Activated naive CD4-positive, alpha-beta T cell treated with anti-CD3 and anti-CD28 coated beads, Interleukin-2, amount 10 ng/mL, durations not matched to agents 7 days and 5 days (primary cell): ENCODE data around the gene COQ10A.
"Not testable (repeated sequence)": the region's sequence is repeated elsewhere in the genome, so short reads cannot be mapped to it uniquely, and the experiment has no call there.

Source experiments
- CTCF ChIA-PET: fragments of 350-600 bp; sonication (Branson Sonifier 250); formaldehyde crosslinking; loops from one replicate; lab custom pipeline; 2021; ENCODE audit warnings: antibody characterized with exemption; lab: Charles Lee
- DNase-seq: peaks from one replicate; pipeline ENCODE4 v3.0.0-alpha.2; 2020
- H3K27ac Mint-ChIP-seq: one replicate; pipeline ENCODE4 v1.8.0; 2021; ENCODE audit warnings: mild to moderate bottlenecking, moderate library complexity, mixed read lengths
- H3K27me3 Mint-ChIP-seq: one replicate; pipeline ENCODE4 v1.8.0; 2021; ENCODE audit warnings: mild to moderate bottlenecking, mixed read lengths
- H3K36me3 Mint-ChIP-seq: one replicate; pipeline ENCODE4 v1.8.0; 2021; ENCODE audit warnings: mixed read lengths
- H3K4me1 Mint-ChIP-seq: one replicate; pipeline ENCODE4 v1.8.0; 2021; ENCODE audit warnings: mixed read lengths
- H3K4me3 Mint-ChIP-seq: one replicate; pipeline ENCODE4 v1.8.0; 2021; ENCODE audit warnings: mild to moderate bottlenecking, moderate library complexity, mixed read lengths
- H3K9me3 Mint-ChIP-seq: one replicate; pipeline ENCODE4 v1.8.0; 2021; ENCODE audit warnings: mixed read lengths

Gene COQ10A

DNA sequence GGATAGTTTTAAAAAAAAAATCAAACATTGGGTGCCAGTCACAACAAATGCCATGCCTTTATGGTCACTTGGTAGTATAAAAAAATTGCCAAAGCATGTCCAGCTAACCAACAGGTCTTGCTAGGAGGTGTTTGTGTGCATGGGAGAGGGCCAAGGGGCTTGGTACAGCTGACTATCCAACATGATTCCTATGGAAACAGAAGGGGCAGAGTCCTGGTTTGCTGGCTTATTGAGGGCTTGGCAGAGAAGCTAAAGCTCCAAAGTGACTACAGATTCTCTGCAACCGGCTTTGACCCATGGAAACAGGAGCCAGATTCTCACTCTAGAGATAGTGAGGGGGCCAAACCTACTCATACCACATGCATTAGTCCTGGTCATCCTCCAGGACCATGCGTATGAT is 5.7 kb downstream of the COQ10A start:
- H3K9me3 Mint-ChIP-seq, H3K4me3 Mint-ChIP-seq, H3K4me1 Mint-ChIP-seq, DNase-seq, H3K27me3 Mint-ChIP-seq, H3K27ac Mint-ChIP-seq: not testable (repeated sequence)
- CTCF ChIA-PET, result interaction anchor here (0.7 kb wide), 1 partner anchor 190 kb away, joined by 4 read pairs; no protein-coding TSS in a partner anchor
- peaks cover 40% of the 10 kb centered on the region for H3K36me3 Mint-ChIP-seq

DNA sequence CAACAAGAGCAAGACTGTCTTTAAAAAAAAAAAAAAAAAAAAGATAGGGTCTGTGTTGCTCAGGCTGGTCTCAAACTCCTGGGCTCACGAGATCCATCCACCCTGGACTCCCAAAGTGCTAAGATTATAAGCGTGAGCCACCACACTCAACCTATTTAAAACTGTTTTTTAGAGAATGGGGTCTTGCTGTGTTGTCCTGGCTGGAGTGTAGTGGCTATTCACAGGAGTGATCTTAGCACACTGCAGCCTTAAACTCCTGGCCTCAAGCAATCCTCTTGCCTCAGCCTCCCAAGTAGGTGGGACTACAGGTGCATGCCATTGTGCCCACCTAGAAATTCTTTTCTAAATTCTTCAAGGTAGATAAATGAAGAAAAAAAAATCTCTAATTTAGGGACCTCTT is 7.6 kb downstream of the COQ10A start:
- H3K9me3 Mint-ChIP-seq, result no peaks in the 10 kb centered on the region
- H3K36me3 Mint-ChIP-seq, result peaks cover 50% of the 10 kb centered on the region
- DNase-seq, result no peak
- no peaks in the 10 kb centered on the region for H3K4me1 Mint-ChIP-seq
- CTCF ChIA-PET, result interaction anchor here (1.8 kb wide), 1 partner anchor 190 kb away, joined by 6 read pairs; no protein-coding TSS in a partner anchor
- no peaks in the 10 kb centered on the region for H3K27me3 Mint-ChIP-seq
- no peak overlapping the region for H3K27ac Mint-ChIP-seq
- H3K4me3 Mint-ChIP-seq, result no peak overlapping the region

GRCh38 chr12:56278905-56279304 is 12.2 kb downstream of the COQ10A start:
- H3K4me1 Mint-ChIP-seq, result no peaks in the 10 kb centered on the region
- peaks cover 55% of the 10 kb centered on the region for H3K36me3 Mint-ChIP-seq
- DNase-seq, result no peak
- H3K27me3 Mint-ChIP-seq, result no peaks in the 10 kb centered on the region
- no peaks in the 10 kb centered on the region for H3K9me3 Mint-ChIP-seq
- CTCF ChIA-PET, result interaction anchor here (0.7 to 1.9 kb wide), 4 partner anchors 9 to 466 kb away, joined by 3 to 5 read pairs (median 4); partner anchors contain the start of gene RNF41
- no peak overlapping the region for H3K4me3 Mint-ChIP-seq
- no peak overlapping the region for H3K27ac Mint-ChIP-seq

DNA sequence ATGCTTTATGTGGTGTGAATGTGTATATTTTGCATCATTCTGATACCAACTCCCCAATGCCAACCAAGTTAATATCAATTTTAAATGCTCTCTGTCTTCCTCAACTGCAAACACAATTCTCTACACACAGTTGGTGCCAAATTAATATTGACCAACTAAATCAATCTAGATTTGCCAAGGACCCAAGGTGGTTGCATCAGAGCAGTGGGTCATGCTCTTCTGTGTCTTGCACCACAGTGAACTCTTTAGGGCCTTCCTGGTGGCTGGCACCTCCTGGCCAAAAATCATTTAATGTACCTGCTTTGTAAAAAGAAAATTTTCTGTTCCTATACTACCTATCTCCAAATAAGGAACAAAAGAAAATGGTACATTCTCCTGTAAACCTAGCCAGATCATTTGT is 14.1 kb downstream of the COQ10A start:
- CTCF ChIA-PET, result no interaction called here
- Mint-ChIP-seq H3K4me1 (no peaks in the 10 kb centered on the region), H3K27ac (no peak overlapping the region), H3K27me3 (no peaks in the 10 kb centered on the region), H3K4me3 (no peak overlapping the region), H3K9me3 (no peaks in the 10 kb centered on the region), H3K36me3 (peaks cover 49% of the 10 kb centered on the region)
- DNase-seq, result no peak

GRCh38 chr12:56282030-56282429 is 15.3 kb downstream of the COQ10A start:
- no peak for DNase-seq
- CTCF ChIA-PET, result interaction anchor here (1.1 kb wide), 1 partner anchor 23 kb away, joined by 4 read pairs; no protein-coding TSS in a partner anchor
- H3K4me1 Mint-ChIP-seq, result peaks cover 4% of the 10 kb centered on the region
- H3K27me3 Mint-ChIP-seq, result no peaks in the 10 kb centered on the region
- H3K27ac Mint-ChIP-seq, result peak overlapping the region; percentile 51
- no peaks in the 10 kb centered on the region for H3K9me3 Mint-ChIP-seq
- no peak overlapping the region for H3K4me3 Mint-ChIP-seq
- peaks cover 54% of the 10 kb centered on the region for H3K36me3 Mint-ChIP-seq

GRCh38 chr12:56282579-56282978 is 15.8 kb downstream of the COQ10A start:
- H3K27me3 Mint-ChIP-seq, result no peaks in the 10 kb centered on the region
- no peaks in the 10 kb centered on the region for H3K9me3 Mint-ChIP-seq
- peaks cover 4% of the 10 kb centered on the region for H3K4me1 Mint-ChIP-seq
- H3K27ac Mint-ChIP-seq, result no peak overlapping the region
- H3K36me3 Mint-ChIP-seq, result peaks cover 54% of the 10 kb centered on the region
- DNase-seq, result no peak
- CTCF ChIA-PET, result no interaction called here
- no peak overlapping the region for H3K4me3 Mint-ChIP-seq

- H3K9me3 Mint-ChIP-seq, H3K27me3 Mint-ChIP-seq, H3K4me3 Mint-ChIP-seq, H3K27ac Mint-ChIP-seq, DNase-seq: not testable (repeated sequence)
- peaks cover 48% of the 10 kb centered on the region for H3K36me3 Mint-ChIP-seq
- H3K4me1 Mint-ChIP-seq, result peaks cover 11% of the 10 kb centered on the region
- CTCF ChIA-PET, result interaction anchor here (0.8 kb wide), 1 partner anchor 199 kb away, joined by 3 read pairs; no protein-coding TSS in a partner anchor
These were observed 17.5 kb downstream of the COQ10A start for GRCh38 chr12:56284263-56284662.

DNA sequence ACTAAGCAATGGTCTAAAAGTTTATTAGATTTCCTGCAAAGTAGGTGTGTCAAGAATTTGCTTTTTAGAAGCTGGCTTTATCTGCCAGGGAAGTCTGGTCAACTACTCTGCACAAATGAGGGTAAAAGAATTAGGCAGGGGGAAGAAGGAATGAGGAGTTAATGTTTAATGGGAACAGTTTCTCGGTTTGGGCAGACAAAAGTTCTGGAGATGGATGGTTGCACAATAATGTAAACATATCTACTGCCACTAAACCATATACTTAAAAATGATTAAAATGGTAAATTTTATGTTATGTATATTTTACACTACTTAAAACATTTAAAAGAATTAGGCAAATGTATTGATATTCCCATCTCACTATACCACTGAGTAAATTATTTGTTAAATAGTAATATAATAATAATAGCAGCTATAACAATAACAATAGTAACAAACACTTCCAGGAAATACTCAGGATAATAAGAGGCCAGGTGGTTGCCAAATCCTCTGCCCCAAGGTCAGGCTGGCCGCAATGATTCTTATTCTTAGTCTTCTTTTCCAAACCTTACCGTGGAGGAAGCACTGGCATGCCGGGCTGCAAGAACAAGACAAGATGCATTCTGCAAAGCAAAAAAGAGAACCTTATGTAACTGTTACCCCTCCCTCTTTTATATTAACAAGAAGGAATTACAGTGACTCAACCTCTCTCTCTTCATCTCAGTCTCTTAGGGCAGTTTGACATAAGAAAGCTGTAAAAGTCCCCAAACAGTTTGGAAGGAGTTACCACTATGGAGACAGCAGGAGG is 19.5 kb downstream of the COQ10A start:
- DNase-seq, result no peak
- Mint-ChIP-seq H3K27me3 (no peaks in the 10 kb centered on the region), H3K4me3 (no peak overlapping the region), H3K36me3 (peaks cover 52% of the 10 kb centered on the region), H3K4me1 (peaks cover 25% of the 10 kb centered on the region), H3K9me3 (no peaks in the 10 kb centered on the region), H3K27ac (no peak overlapping the region)
- CTCF ChIA-PET, result interaction anchor here (1.2 to 1.7 kb wide), 2 partner anchors 17 to 178 kb away, joined by 3 to 7 read pairs; no protein-coding TSS in a partner anchor

GRCh38 chr12:56288705-56289387 is 22.1 kb downstream of the COQ10A start:
- Mint-ChIP-seq H3K9me3 (no peaks in the 10 kb centered on the region), H3K4me3 (no peak overlapping the region), H3K27ac (peak overlapping the region; percentile 52), H3K4me1 (peaks cover 41% of the 10 kb centered on the region), H3K36me3 (peaks cover 37% of the 10 kb centered on the region), H3K27me3 (no peaks in the 10 kb centered on the region)
- DNase-seq, result no peak
- CTCF ChIA-PET, result interaction anchor here (0.7 to 2.0 kb wide), 5 partner anchors 10 to 84 kb away, joined by 3 to 8 read pairs (median 3); no protein-coding TSS in a partner anchor

GRCh38 chr12:56293795-56294194 is 27.1 kb downstream of the COQ10A start:
- H3K4me1 Mint-ChIP-seq, result peaks cover 66% of the 10 kb centered on the region
- H3K27me3 Mint-ChIP-seq, result no peaks in the 10 kb centered on the region
- CTCF ChIA-PET, result interaction anchor here (1.3 to 1.5 kb wide), 3 partner anchors 33 to 88 kb away, joined by 3 read pairs; no protein-coding TSS in a partner anchor

GRCh38 chr12:56296295-56296694 is 29.6 kb downstream of the COQ10A start:
- Mint-ChIP-seq H3K36me3 (peaks cover 25% of the 10 kb centered on the region), H3K27me3 (no peaks in the 10 kb centered on the region), H3K4me1 (peaks cover 61% of the 10 kb centered on the region), H3K4me3 (no peak overlapping the region), H3K27ac (no peak overlapping the region), H3K9me3 (no peaks in the 10 kb centered on the region)
- no peak for DNase-seq
- CTCF ChIA-PET, result interaction anchor here (1.0 kb wide), 1 partner anchor 217 kb away, joined by 3 read pairs; no protein-coding TSS in a partner anchor

More at GRCh38 chr12:56293795-56294194, 27.1 kb downstream of the COQ10A start:
- Mint-ChIP-seq H3K4me3 (no peak overlapping the region), H3K9me3 (no peaks in the 10 kb centered on the region), H3K36me3 (peaks cover 37% of the 10 kb centered on the region), H3K27ac (peak overlapping the region; percentile 14)
- DNase-seq, result no peak

GRCh38 chr12:56297400-56297799 is 30.7 kb downstream of the COQ10A start:
- Mint-ChIP-seq H3K9me3 (no peaks in the 10 kb centered on the region), H3K4me3 (no peak overlapping the region), H3K36me3 (peaks cover 21% of the 10 kb centered on the region), H3K27ac (peak overlapping the region; percentile 49), H3K4me1 (peaks cover 61% of the 10 kb centered on the region), H3K27me3 (no peaks in the 10 kb centered on the region)
- CTCF ChIA-PET, result interaction anchor here (1.0 to 2.1 kb wide), 3 partner anchors 26 to 216 kb away, joined by 3 to 7 read pairs (median 3); no protein-coding TSS in a partner anchor
- no peak for DNase-seq

- CTCF ChIA-PET, result interaction anchor here (1.0 to 2.1 kb wide), 5 partner anchors 9 to 165 kb away, joined by 3 to 8 read pairs (median 4); partner anchors contain the start of gene PAN2
- no peak for DNase-seq
- no peaks in the 10 kb centered on the region for H3K27me3 Mint-ChIP-seq
- H3K27ac Mint-ChIP-seq, result peak overlapping the region; percentile 96
- H3K36me3 Mint-ChIP-seq, result peaks cover 18% of the 10 kb centered on the region
- peak overlapping the region; percentile 86 for H3K4me3 Mint-ChIP-seq
- H3K4me1 Mint-ChIP-seq, result peaks cover 55% of the 10 kb centered on the region
- no peaks in the 10 kb centered on the region for H3K9me3 Mint-ChIP-seq
These were observed 32.1 kb downstream of the COQ10A start for GRCh38 chr12:56298828-56299227.
